SKM-1 (cell line): ENCODE data around the gene HHIPL1.
"Not testable (repeated sequence)": the region's sequence is repeated elsewhere in the genome, so short reads cannot be mapped to it uniquely, and the experiment has no call there.

Experiments used
- DNase-seq: peaks from one replicate; lab custom pipeline; 2025; ENCODE audit not compliant: unreplicated experiment; lab: John Stamatoyannopoulos, UW

HHIPL1 gene

GRCh38 chr14:99633141-99633540, 11.8 kb upstream of the HHIPL1 start:
- no peak for DNase-seq

- no peak for DNase-seq
Observed at GRCh38 chr14:99633918-99634317, 11.0 kb upstream of the HHIPL1 start.

- no peak for DNase-seq
Observed at GRCh38 chr14:99634443-99634842, 10.5 kb upstream of the HHIPL1 start.

- DNase-seq, result no peak
Observed at GRCh38 chr14:99635116-99635515, 9.8 kb upstream of the HHIPL1 start.

DNA sequence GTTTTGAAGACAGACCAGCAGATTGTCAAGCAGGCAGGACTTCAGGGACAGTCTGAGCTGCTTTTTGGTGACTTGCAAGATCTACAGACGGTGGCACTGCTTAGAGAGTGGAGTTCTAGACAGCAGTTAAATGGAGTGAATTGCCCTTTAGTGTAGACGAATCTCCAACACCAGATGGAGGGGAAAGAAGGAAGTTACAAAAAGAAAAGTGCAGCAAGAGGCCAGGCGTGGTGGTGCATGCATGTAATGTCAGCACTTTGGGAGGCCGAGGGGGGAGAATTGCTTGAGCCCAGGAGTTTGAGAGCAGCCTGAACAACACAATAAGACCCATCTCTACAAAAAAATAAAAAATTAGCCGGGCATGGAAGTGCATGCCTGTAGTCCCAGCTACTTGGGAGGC, 8.4 kb upstream of the HHIPL1 start:
- DNase-seq, result no peak

DNA sequence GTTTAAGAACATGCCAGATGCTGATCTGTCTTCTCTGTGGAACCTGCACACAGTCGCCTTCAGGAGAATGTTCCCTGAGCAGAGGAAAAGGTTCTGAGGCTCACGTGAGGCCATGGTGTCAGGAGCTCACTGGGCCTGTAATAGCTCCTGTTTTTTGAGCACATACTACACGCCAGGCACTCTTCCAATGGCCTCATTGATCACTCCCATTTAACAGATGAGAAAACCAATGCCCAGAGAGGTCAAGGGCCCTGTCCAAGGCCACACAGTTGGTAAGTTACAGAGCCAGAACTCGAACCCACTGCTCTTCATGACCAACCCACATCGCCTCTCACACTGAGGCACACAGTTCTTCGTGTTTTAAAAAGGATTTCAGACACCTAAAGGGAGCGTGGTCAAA, 7.3 kb upstream of the HHIPL1 start:
- DNase-seq, result no peak

DNA sequence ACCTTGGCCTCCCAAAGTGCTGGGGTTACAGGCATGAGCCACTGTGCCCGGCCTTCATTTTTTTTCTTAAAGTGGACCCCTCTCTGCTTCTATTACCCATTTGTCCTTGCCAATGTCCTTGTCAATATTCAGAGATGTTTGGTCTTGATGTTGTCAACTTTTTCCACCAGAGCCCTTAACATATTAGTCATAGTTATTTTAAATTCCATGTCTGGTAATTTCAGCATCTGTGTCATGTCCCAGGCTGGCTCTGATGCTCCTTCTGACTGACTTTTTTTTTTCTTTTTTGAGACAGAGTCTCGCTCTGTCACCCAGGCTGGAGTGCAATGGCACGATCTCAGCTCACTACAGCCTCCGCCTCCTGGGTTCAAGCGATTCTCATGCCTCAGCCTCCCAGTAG, 2.2 kb upstream of the HHIPL1 start:
- DNase-seq, result not testable (repeated sequence)

DNA sequence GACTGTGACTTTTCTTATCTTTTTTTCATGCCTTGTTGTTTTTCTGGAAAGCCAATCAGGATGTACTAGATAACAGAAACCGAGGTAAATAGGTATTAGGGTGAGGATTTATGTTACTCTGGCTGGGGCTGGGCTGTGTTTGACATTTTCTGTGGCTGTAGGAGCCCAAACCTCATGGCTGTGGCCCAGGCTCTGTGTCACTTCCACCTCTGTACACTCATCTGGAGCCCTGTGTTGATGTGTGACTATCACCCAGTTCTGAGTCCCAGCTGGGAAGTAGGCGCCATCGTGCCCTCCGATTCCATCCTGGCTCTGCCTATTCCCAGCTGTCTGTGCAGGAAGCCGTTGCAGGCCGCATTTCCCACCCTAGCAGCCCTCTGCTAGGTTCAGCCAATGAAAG, 1.6 kb upstream of the HHIPL1 start:
- no peak for DNase-seq

DNA sequence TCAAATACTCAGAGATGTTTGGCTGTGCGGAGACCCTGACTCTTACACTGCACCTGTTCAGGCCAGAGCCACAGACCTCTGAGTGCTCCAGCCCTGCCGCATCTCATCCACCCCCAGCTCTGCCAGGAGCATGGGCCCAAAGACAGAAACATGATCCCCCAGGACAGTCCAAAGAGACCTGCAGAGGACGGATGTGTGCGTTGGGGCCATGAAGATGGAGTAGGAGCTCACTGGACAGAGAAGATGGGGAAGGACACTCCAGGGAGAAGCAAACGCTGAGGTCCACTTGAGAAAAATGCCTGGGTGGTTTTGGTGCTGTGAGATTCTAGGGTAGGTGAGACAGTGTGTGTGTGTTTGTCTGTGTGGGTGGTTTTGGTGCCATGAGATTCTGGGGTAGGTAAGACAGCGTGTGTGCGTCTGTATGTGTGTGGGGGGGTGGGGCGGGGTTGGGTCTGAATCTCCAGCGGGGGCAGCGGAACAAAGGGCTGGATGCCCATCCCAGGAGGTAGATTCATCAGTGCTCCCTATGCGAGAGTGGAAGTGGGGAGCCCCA, 818 bp upstream of the HHIPL1 start:
- DNase-seq, result no peak

DNA sequence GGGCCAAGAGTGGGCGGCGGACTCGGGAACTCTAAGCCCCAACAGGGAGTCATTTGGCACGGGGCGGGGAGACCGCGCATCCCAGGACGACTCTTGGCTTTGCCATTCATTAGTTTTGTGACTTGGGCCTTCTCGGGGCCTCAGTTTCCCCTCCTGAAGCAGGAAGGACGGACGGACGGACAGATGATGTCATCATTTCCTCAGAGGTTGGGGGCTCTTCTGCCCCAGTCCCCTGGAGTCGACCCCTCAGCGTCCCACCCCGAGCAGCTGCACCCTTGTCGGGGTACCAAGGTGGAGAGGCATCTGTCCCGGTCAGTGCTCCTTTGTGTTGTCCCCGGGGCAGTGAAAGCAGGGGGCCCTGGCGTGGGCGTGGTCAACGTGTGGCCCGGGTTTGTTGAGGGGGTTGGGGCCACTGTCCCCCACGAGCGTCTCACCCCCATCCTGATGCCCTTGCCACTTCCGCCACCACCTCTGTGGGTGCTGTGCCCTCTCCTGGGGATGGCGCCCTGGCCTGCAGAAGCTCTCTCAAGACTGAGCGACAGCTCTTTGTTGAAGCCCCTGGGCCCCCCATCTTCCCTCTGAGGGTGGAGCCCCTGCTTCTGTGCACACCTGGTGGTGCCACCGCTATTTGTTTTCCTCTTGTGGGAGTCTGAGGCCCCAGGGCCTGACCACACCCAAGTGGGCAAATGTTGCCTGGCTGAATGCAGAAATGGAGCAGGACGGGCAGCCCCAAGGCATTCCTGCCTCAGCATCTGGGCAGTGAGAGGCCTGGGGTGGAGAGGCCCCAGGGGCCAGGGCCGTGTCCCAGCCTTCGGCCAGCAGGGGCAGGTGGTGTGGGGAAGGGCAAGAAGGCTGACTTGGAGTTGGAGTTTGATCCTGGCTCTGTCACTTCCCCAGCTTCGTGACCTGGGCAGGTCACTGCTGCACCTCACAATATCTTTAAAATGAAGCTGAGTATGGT, 896 bp downstream of the HHIPL1 start:
- DNase-seq, result no peak

GRCh38 chr14:99647411-99647810, 2.5 kb downstream of the HHIPL1 start:
- no peak for DNase-seq

DNA sequence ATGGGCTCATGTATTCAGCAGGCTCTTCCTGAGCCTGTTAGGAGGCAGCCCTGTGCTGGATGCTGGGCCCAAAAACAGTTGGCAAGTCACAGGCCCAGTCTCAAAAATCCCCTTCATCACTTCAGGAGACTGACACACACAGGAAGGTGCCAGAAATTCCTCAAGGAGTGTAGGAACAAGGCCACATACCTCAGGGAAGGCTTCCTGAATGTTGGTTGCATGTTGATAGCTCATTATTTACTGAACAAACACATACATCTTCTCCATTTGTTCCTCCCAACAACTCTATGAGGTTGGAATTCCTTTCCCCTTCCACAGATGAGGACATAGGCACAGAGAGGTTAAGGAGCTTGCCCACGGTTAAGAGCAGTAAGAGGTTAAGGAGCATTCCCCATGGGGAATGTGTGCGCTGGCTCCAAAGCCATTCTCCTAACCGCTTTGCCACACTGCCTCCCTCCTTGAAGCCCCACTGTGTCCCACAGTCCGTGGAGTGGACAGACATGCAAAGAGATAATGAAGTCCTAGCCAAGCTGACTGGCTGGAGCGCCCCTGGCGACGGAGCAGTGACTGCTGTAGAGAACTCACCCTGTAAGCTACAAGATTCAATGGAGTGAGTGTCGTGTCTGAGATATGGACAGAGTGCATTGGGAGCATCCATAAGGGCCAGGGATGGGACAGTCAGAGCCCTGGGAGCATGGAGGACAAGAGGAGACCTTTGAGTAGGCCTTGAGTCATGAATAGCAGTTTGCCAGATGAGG, 3.3 kb downstream of the HHIPL1 start:
- no peak for DNase-seq

DNA sequence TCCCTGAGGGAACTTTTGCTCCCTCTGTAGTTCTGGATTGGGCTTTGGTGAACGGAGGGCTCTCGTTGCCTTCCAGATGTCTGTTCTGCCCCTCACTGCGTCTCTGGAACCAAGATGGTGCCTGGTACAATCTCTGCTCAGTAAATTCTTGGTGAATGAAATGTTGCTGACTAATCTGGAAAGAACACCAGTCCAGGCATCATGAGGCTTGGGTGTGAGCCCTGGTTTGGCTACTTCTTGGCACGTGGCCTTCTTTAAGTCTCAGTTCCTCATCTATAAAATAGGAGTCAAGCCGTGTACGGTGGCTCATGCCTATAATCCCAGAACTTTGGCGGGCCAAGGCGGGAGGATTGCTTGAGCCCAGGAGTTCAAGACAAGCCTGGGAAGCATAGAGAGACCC, 4.3 kb downstream of the HHIPL1 start:
- DNase-seq, result no peak

GRCh38 chr14:99649643-99650042, 4.7 kb downstream of the HHIPL1 start:
- no peak for DNase-seq

- no peak for DNase-seq
Observed at GRCh38 chr14:99650189-99650588, 5.3 kb downstream of the HHIPL1 start.

- DNase-seq, result no peak
Observed at GRCh38 chr14:99651953-99652746, 7.2 kb downstream of the HHIPL1 start.

DNA sequence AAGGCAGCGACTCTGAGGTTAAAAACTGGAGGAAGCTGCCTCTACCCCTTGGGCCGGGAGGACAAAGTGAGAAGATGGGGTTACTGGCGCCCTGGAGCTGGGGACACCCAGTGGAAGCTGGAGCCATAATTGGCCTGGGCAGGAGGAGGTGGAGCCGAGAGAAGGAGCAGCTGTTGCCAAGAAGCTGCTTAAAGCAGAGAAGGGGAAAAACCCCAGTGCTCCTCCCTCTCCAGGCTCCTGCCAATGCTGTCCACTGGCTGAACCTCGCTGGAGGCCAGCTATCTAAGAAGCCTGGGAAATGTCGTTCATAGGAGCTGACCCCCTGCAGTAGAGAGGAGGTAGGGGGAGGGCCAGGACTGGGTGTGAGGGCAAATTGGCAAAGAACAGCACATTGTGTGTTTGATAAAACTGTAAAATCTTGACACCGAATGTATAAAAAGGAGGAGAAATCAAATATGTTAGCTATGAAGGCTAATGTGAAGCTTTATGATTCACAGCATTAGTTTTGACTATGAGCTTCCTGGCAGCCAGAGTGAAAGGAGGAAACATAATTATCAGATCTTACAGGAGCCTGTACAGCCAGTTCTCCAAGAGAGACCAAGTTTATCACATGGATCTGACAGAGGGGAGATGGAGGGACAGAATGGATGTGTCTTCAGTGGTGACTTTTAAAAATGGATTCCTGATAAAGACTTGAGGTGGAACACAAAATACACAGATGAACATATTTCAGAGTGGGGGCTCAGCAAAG, 9.5 kb downstream of the HHIPL1 start:
- DNase-seq, result no peak

DNA sequence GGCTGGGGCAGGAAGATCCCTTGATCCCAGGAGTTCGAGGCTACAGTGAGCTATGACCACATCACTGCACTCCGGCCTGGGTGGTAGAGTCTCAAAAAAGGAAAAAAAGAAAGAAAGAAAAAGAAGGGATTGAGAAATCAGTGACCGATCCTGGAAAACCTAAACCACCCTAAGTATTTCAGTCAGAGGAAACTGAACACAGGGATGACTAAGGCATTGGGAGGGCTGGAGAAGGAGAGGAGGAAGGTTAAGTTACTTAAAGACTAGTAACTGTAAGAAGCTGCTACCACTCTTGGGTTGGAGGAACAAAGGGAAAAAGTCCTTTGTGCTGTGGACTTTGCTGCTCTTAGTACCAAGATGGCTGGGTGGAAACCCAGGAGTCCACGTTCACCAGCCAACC, 10.6 kb downstream of the HHIPL1 start:
- DNase-seq, result no peak

DNA sequence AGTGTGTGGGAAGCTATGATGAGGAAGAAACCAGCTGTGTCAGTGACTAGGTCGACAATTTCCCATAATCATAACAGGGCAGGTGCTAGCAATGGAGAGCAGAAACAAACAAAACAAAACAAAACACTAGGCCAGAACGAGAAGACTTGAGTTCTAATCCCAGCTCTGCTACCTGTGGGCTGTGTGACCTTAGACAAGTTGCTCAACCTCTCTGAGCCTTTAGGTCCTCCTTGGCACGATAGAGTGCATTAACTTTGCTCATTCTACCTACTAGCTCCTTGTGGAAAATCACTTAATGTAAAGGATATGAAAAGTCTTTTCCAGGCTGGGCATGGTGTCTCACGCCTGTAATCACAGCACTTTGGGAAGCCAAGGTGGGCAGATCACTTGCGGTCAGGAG, 11.2 kb downstream of the HHIPL1 start:
- no peak for DNase-seq

DNA sequence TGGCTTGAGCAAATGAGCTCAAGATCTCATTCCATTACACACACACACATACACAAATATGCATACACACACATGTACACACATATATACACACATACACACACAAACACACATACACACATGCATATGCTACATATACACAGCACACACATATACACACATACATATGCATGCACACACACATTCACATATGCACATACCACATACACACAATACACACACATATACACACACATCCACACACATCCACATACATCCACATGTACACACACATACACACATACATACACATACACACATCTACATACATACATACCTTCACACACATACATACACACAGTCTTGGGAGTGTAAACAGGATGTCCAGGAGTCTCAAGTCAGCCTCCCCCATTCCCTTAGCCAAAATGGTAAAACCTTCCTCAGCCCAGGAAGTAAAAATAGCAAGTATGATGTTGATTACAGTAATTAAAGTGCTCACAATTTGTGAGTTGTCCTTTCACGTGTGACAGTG, 12.8 kb downstream of the HHIPL1 start:
- no peak for DNase-seq
